Activated CD8-positive, alpha-beta memory T cell treated with anti-CD3 and anti-CD28 coated beads, Interleukin-2, amount 50 U/mL, for 1 hour (primary cell): ENCODE data around the gene ABCA5.
"Not testable (repeated sequence)": the region's sequence is repeated elsewhere in the genome, so short reads cannot be mapped to it uniquely, and the experiment has no call there.

ENCODE experiments used
- DNase-seq: peaks from one replicate; pipeline ENCODE4 v3.0.0-alpha.2; 2020; ENCODE audit errors: extremely low read depth

ABCA5 gene

DNA sequence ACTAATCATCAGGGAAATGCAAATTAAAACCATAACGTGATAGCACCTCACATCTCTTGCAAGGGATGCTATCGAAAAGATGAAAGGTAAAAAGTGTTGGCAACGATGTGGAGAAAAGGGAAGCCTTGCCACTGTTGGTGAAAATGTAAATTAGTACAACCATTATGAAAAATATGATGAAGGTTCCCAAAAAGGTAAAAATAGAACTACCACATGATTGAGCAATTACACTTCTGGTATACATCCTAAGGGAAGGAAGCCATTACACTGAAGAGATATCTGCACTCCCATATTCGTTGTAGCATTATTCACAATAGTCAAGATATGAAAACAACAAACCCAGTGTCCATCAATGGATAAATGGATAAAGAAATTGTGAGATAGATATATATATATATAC is 119.8 kb downstream of the ABCA5 start:
- DNase-seq, result no peak

DNA sequence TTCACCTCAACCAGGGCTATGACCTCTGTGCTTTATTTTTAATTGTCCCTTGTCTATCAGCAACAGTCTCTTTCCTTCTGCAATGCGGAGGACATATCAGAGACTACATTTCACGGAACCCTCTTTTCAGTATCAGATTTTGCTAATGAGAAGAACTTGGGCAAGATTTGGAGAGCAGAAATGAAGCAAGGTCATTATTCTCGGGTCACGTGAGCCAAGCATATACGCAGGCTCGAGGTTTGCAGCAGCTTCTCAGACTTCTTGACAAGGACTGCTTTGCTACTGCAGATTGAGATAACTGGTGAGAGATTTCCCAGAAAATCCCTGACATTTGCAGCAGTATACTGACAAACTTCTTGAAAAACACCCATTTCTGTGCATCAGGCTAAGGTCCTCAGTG is 128.7 kb downstream of the ABCA5 start:
- no peak for DNase-seq

DNA sequence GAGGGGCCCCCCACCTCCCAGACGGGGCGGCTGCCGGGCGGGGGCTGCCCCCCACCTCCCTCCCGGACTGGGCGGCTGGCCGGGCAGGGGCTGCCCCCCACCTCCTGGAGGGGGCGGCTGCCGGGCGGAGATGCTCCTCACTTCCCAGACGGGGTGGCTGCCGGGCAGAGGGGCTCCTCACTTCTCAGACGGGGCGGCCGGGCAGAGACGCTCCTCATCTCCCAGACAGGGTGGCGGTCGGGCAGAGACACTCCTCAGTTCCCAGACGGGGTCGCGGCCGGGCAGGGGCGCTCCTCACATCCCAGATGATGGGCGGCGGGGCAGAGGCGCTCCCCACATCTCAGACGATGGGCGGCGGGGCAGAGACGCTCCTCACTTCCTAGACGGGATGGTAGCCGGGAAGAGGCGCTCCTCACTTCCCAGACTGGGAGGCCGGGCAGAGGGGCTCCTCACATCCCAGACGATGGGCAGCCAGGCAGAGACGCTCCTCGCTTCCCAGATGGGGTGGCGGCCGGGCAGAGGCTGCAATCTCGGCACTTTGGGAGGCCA is 130.8 kb downstream of the ABCA5 start:
- not testable (repeated sequence) for DNase-seq
